VCaP (cell line): Measurements from ENCODE around the gene ARVCF.

Experiments used
- H3K27ac ChIP-seq: fragments of 450-650 bp; 2 replicates; pipeline ENCODE4 v1.5.1; 2017
- CTCF ChIP-seq: fragments of 450-650 bp; conservative IDR thresholded peaks from 2 replicates; pipeline ENCODE4 v1.5.1; 2017; ENCODE audit warnings: mild to moderate bottlenecking, moderate library complexity

The ARVCF gene

DNA sequence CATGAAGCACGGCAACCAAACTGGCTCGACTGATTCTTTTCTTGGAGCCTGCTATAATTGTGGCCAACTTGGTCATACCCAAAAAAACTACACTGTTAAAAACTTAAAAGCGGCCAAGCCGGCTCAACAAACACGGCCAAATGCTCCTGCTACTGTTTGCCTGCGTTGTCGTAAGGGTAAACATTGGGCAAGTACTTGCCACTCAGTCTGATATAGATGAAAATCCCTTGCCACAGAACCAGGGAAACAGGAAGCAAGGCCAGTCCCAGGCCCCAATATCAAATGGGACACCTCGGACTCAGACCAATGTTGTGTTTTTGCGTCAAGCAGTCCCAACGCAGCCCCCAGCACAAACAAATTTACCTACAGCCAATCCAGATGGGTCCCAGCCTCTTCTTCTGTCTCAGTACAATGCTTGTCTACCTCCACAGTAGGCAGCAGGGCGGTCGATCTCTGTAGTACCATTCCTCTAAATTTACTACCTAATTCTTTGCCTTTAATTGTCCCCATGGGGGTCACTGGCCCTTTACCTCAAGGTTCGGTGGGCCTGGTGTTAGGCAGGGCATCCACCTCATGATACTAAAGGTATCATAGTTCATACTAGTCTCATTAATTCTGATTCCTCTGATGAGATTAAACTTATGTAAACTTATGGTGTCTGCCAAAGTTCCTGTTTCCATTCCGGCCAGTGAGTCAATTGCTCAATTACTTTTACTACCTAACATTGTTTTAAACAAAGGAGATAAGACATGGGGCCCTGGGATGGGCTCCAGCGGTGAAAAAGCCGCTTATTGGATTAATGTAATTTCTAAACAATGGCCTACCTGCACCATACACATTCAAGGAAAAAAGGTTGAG is 78.8 kb downstream of the ARVCF start:
- peak overlapping the region; percentile 95 for H3K27ac ChIP-seq
- TF ChIP-seq CTCF, result no peak

- H3K27ac ChIP-seq, result peak overlapping the region; percentile 95
- TF ChIP-seq CTCF, result no peak
Observed at GRCh38 chr22:19936513-19936912, 80.1 kb downstream of the ARVCF start.

DNA sequence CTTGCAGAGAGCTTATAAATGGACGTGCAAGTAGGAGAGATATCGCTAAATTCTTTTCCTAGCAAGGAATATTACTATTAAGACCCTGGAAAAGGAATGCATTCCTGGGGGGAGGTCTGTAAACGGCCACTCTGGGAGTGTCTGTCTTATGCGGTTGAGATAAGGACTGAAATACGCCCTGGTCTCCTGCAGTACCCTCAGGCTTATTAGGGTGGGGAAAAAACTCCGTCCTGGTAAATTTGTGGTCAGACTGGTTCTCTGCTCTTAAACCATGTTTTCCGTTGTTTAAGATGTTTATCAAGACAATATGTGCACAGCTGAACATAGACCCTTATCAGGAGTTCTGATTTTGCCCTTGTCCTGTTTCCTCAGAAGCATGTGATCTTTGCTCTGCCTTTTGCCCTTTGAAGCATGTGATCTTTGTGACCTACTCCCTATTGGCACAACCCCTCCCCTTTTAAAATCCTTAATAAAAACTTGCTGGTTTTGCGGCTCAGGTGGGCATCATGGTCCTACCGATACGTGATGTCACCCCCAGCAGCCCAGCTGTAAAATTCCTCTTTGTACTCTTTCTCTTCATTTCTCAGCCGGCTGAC is 81.4 kb downstream of the ARVCF start:
- peak overlapping the region; percentile 95; the same call in 1 of the 2 replicates for H3K27ac ChIP-seq

DNA sequence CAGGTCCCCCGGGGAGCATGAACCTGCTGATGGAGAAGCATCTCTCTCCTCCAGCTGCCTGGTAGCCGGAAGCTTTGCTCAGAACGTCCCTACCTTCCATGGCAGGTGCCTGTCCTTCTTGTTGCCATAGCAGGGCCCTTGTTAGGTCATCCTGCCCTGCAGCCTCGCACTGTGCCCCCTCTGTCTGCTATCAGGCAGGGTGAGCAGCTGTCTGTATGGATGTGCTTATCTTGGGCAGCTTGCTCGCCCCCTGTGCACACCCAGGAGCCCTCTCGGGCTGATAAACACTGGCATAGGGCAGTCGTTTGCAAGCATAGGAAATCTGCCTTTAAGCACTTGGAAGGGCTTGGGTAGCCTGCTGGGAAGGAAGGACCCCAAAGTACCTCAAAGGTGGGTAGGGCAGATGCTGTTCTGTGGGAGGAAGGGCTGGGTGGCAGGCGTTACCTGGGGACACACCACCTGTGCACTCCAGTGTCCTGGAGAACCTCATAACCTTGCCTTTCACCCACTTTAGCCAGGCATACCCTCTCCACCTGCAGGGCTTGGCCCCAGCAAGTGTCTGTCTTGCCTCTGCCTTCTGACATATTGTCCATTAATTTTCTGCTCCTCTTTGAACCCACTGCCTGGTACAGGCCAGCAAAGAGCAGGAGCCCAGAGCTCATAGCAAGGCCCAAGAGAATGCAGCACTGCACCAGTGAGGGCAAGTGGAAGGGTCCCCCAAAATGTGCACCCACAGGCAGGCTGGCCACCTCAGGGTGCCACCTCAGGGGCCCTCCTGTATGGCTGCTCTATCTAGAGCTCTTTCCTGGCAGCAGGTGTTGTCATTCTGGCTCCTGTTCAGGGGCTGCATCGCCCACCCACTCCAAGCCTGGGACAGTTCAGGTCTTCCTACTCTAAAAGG is 83.0 kb downstream of the ARVCF start:
- no peak overlapping the region for H3K27ac ChIP-seq
- TF ChIP-seq CTCF, result no peak

DNA sequence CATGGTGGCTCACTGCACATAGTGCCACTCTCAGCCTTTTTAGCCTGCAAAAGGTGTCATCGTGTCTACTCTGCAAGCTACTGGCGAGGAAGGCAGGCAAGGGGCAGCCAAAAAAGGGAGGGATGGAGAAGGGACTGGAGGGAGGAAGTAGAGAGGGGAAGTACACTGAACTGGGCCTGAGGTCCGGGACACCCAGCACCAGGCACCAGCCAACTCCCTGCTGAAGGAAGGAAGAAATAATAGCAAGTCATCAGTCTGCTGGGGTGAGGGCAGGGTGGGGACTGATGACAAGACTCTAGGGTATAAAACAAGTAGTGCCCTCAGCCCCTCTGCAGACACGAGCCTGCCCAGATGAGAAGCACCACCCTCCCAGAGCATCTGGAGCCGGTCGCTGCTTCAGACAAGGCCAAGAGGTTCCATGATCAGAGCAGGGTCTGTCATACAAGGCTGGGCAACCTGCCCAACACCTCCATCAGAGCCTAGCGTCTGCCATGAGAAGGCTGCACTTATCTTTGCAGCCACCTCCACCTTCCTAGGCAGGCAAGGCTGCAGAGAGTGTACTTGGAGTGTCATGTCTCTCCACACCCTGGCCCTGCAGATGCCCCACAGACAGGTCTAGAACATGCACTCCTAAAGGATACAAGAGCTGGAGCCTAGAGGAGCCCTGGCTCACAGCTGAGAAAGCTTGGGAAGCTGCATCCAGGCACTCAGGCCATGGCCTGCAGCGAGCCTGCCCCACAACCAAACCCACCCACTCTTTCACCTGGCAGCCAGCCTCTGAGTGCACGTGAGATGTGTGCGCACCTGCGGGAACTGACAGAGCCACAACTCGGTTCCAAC is 84.0 kb downstream of the ARVCF start:
- no peak overlapping the region for H3K27ac ChIP-seq
- TF ChIP-seq CTCF, result no peak

DNA sequence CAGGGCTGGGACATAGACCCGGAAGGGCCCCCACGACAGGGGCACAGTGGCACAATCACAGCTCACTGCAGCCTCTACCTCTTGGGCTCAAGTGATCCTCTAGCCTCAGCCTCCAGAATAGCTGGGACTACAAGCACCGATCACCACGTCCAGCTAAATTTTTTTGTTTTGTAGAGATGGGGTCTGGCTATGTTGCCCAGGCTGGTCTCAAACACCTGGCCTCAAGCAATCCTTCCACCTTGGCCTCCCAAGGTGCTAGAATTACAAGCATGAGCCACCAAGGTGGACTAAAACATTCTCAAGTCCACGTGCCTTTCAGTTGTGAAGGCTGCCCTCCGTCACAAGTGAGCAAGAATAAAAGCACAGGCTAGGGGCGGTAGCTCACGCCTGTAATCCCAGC is 85.1 kb downstream of the ARVCF start:
- H3K27ac ChIP-seq, result no peak overlapping the region
- TF ChIP-seq CTCF, result no peak

GRCh38 chr22:19930551-19931486 is 85.8 kb downstream of the ARVCF start:
- no peak overlapping the region for H3K27ac ChIP-seq
- TF ChIP-seq CTCF, result no peak
